Measurements from ENCODE around the gene SH3RF2.

SH3RF2 gene

DNA sequence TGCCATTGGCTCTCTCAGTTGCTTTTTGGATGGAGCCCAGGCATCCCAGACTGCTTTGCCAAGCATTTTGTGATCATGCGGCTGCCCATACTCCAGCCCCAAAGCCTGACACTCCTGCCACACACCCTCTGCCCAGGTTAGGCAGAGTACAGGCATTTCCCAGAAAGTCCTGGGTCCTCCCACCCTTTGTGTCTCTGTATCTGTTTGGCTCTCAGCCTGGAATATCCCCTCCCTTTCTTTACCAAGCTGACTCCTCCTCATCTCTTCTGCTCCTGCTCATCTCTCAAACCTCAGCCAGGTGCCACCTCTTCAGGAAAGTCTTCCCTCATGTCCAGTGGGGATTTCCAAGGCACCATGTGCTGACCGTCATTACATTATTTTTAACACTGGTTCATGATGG lies 14.3 kb upstream of the SH3RF2 start:
- no CpG with 5 or more reads among the region's 2 CpGs for WGBS (ENCODE audit: extremely low coverage, insufficient coverage, low lambda C conversion rate)
- no peak overlapping the region for H3K18ac ChIP-seq (ENCODE audit: low read length)

DNA sequence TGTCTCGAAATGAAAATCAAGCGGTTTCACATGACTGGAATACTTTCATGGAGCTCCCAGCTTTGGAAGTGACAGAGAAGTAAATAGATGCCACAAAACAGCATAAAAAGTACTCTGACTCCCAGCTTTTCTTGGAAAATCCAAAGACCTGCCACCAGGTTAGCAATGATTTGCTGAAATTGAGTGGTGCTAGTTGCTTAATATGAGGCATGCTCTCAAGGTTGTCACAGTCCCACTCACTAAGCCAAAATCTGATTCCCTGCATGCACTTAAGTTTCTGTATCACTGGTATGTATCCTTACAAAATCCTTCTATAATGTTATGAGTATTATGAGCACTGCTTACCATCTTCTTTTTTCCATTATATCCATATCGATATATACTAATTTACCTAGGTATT lies 13.0 kb upstream of the SH3RF2 start:
- Histone ChIP-seq H2AK5ac (ENCODE audit: low read length) (no peak overlapping the region), H3K4ac (ENCODE audit: low read depth, low read length) (no peak overlapping the region), H3K36me3 (ENCODE audit: control insufficient read depth, insufficient read depth, low read length) (no peaks in the 10 kb centered on the region), H4K8ac (ENCODE audit: low read depth, low read length) (no peak overlapping the region), H3K56ac (ENCODE audit: low read length) (no peak overlapping the region), H3K79me2 (ENCODE audit: control insufficient read depth, insufficient read depth, low read length) (no peaks in the 10 kb centered on the region), H3K27ac (ENCODE audit: low read depth, low read length) (no peak overlapping the region), H3K9ac (ENCODE audit: low read length) (no peak overlapping the region), H2BK5ac (ENCODE audit: low read length) (no peak overlapping the region), H2BK15ac (replicated peaks; ENCODE audit: low read depth) (no peak overlapping the region), H3K4me2 (ENCODE audit: low read length) (no peak overlapping the region), H3K4me3 (ENCODE audit: low read length) (no peak overlapping the region), H2BK120ac (ENCODE audit: low read depth, low read length) (no peak overlapping the region), H3K27me3 (ENCODE audit: insufficient read depth, low read length, poor library complexity) (no peaks in the 10 kb centered on the region), H3K4me1 (ENCODE audit: control insufficient read depth, low read depth, low read length) (peaks cover 3% of the 10 kb centered on the region), H3K18ac (ENCODE audit: low read length) (no peak overlapping the region), H3K79me1 (ENCODE audit: low read length) (no peaks in the 10 kb centered on the region), H3K23ac (ENCODE audit: low read length) (no peak overlapping the region), H4K5ac (ENCODE audit: low read length) (no peak overlapping the region)
- WGBS (ENCODE audit: extremely low coverage, insufficient coverage, low lambda C conversion rate) = 100% methylated on average over 1 of the region's 3 CpGs
- no peak for DNase-seq

More for the DNA sequence above, 14.3 kb upstream of the SH3RF2 start:
- Histone ChIP-seq H3K23ac (ENCODE audit: low read length) (no peak overlapping the region), H2BK15ac (replicated peaks; ENCODE audit: low read depth) (no peak overlapping the region), H3K9ac (ENCODE audit: low read length) (no peak overlapping the region), H3K27me3 (ENCODE audit: insufficient read depth, low read length, poor library complexity) (no peaks in the 10 kb centered on the region), H3K36me3 (ENCODE audit: control insufficient read depth, insufficient read depth, low read length) (no peaks in the 10 kb centered on the region), H2AK5ac (ENCODE audit: low read length) (no peak overlapping the region), H3K4me2 (ENCODE audit: low read length) (no peak overlapping the region), H3K4me1 (ENCODE audit: control insufficient read depth, low read depth, low read length) (peaks cover 3% of the 10 kb centered on the region), H3K79me1 (ENCODE audit: low read length) (no peaks in the 10 kb centered on the region), H3K4ac (ENCODE audit: low read depth, low read length) (no peak overlapping the region), H4K5ac (ENCODE audit: low read length) (no peak overlapping the region), H4K8ac (ENCODE audit: low read depth, low read length) (no peak overlapping the region), H3K79me2 (ENCODE audit: control insufficient read depth, insufficient read depth, low read length) (no peaks in the 10 kb centered on the region), H3K4me3 (ENCODE audit: low read length) (no peak overlapping the region), H2BK5ac (ENCODE audit: low read length) (no peak overlapping the region), H3K56ac (ENCODE audit: low read length) (no peak overlapping the region), H2BK120ac (ENCODE audit: low read depth, low read length) (no peak overlapping the region), H3K27ac (ENCODE audit: low read depth, low read length) (no peak overlapping the region)
- DNase-seq = no peak

DNA sequence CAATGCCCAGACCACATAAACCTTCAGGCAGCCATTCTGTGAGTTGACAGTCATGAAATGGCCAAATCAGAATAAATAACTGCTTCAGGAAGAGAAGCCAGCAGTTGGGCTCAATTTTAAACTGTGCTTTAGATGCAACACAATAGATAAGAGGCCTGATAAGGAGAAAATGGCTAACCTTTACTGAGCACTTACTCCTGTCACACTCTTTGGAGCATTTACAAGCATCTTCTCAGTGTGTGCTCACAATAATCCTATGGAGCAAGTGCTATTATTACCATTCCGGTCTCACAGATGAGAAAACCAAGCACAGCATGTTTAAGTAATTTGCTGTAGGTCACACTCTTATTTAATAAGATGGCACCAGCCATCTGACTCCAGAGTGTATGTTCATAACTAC lies 11.5 kb upstream of the SH3RF2 start:
- Histone ChIP-seq H3K4me3 (ENCODE audit: low read length) (no peak overlapping the region), H3K4me2 (ENCODE audit: low read length) (no peak overlapping the region), H3K23ac (ENCODE audit: low read length) (no peak overlapping the region), H3K27ac (ENCODE audit: low read depth, low read length) (no peak overlapping the region), H2BK120ac (ENCODE audit: low read depth, low read length) (no peak overlapping the region), H3K79me2 (ENCODE audit: control insufficient read depth, insufficient read depth, low read length) (no peaks in the 10 kb centered on the region), H2BK5ac (ENCODE audit: low read length) (no peak overlapping the region), H3K4me1 (ENCODE audit: control insufficient read depth, low read depth, low read length) (peaks cover 3% of the 10 kb centered on the region), H2AK5ac (ENCODE audit: low read length) (no peak overlapping the region), H2BK15ac (replicated peaks; ENCODE audit: low read depth) (no peak overlapping the region), H3K56ac (ENCODE audit: low read length) (no peak overlapping the region), H3K18ac (ENCODE audit: low read length) (no peak overlapping the region), H3K4ac (ENCODE audit: low read depth, low read length) (peak overlapping the region; percentile 7), H3K79me1 (ENCODE audit: low read length) (no peaks in the 10 kb centered on the region), H4K5ac (ENCODE audit: low read length) (no peak overlapping the region), H3K9ac (ENCODE audit: low read length) (no peak overlapping the region), H3K36me3 (ENCODE audit: control insufficient read depth, insufficient read depth, low read length) (no peaks in the 10 kb centered on the region), H3K27me3 (ENCODE audit: insufficient read depth, low read length, poor library complexity) (no peaks in the 10 kb centered on the region), H4K8ac (ENCODE audit: low read depth, low read length) (no peak overlapping the region)
- no peak for DNase-seq
- WGBS (ENCODE audit: extremely low coverage, insufficient coverage, low lambda C conversion rate) = no CpG with 5 or more reads among the region's 1 CpG

DNA sequence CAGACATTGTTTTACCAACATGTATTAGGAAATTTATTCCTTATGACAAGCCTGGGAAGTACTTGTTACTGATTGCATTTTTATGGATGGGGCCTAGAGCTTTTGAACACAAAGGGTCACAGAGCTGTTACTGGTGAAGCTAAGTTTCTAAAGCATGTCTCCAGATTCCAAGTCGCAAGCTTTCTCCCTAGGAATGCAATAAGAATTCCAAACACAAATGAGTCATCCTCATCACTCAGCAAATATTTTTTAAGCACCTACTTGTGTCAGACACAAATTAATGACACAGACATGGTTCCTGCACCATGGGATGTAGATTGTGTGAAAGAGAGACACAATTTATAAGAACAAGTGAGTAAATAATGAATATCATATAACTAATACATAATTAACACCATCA lies 11.0 kb upstream of the SH3RF2 start:
- Histone ChIP-seq H2BK15ac (replicated peaks; ENCODE audit: low read depth) (no peak overlapping the region), H3K23ac (ENCODE audit: low read length) (no peak overlapping the region), H3K27ac (ENCODE audit: low read depth, low read length) (no peak overlapping the region), H3K4ac (ENCODE audit: low read depth, low read length) (no peak overlapping the region), H4K5ac (ENCODE audit: low read length) (no peak overlapping the region), H2BK120ac (ENCODE audit: low read depth, low read length) (no peak overlapping the region), H3K4me3 (ENCODE audit: low read length) (no peak overlapping the region), H3K56ac (ENCODE audit: low read length) (no peak overlapping the region), H3K79me1 (ENCODE audit: low read length) (no peaks in the 10 kb centered on the region), H4K8ac (ENCODE audit: low read depth, low read length) (no peak overlapping the region), H2AK5ac (ENCODE audit: low read length) (no peak overlapping the region), H3K9ac (ENCODE audit: low read length) (no peak overlapping the region), H3K4me1 (ENCODE audit: control insufficient read depth, low read depth, low read length) (peaks cover 3% of the 10 kb centered on the region), H3K18ac (ENCODE audit: low read length) (no peak overlapping the region), H3K36me3 (ENCODE audit: control insufficient read depth, insufficient read depth, low read length) (no peaks in the 10 kb centered on the region), H2BK5ac (ENCODE audit: low read length) (no peak overlapping the region), H3K4me2 (ENCODE audit: low read length) (no peak overlapping the region), H3K79me2 (ENCODE audit: control insufficient read depth, insufficient read depth, low read length) (no peaks in the 10 kb centered on the region), H3K27me3 (ENCODE audit: insufficient read depth, low read length, poor library complexity) (no peaks in the 10 kb centered on the region)
- no CpG with 5 or more reads among the region's 1 CpG for WGBS (ENCODE audit: extremely low coverage, insufficient coverage, low lambda C conversion rate)
- DNase-seq = peak; percentile 93

DNA sequence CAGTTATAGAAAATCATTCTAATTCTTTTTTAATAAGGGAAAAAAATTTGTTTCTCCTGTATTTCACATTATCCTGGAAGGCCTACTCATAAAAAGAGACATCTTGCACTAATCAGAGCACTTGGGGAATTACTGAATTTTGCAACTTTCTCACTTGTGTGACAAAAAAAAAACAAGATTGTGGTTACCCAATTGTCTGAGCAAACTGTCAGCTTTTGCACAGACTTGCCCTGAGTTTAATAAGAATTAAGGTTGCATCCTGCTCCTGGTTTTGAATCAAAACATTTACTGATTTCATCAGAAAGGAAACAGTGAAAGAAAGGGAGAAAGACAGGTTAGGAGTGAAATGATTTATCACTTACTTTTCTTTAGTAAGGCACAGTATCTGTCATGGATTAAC lies 10.6 kb upstream of the SH3RF2 start:
- no peak overlapping the region for H4K8ac ChIP-seq (ENCODE audit: low read depth, low read length)
- H4K5ac ChIP-seq (ENCODE audit: low read length) = no peak overlapping the region
- no peak overlapping the region for H3K9ac ChIP-seq (ENCODE audit: low read length)
- no peaks in the 10 kb centered on the region for H3K36me3 ChIP-seq (ENCODE audit: control insufficient read depth, insufficient read depth, low read length)
- H3K23ac ChIP-seq (ENCODE audit: low read length) = no peak overlapping the region
- H2AK5ac ChIP-seq (ENCODE audit: low read length) = no peak overlapping the region
- no peaks in the 10 kb centered on the region for H3K27me3 ChIP-seq (ENCODE audit: insufficient read depth, low read length, poor library complexity)
- no peaks in the 10 kb centered on the region for H3K79me1 ChIP-seq (ENCODE audit: low read length)
- H3K4me2 ChIP-seq (ENCODE audit: low read length) = no peak overlapping the region
- H2BK15ac ChIP-seq (replicated peaks; ENCODE audit: low read depth) = no peak overlapping the region
- H3K4me1 ChIP-seq (ENCODE audit: control insufficient read depth, low read depth, low read length) = peaks cover 3% of the 10 kb centered on the region
- H2BK5ac ChIP-seq (ENCODE audit: low read length) = no peak overlapping the region
- no peak overlapping the region for H2BK120ac ChIP-seq (ENCODE audit: low read depth, low read length)
- H3K79me2 ChIP-seq (ENCODE audit: control insufficient read depth, insufficient read depth, low read length) = no peaks in the 10 kb centered on the region
- no peak for DNase-seq
- H3K27ac ChIP-seq (ENCODE audit: low read depth, low read length) = no peak overlapping the region
- no peak overlapping the region for H3K18ac ChIP-seq (ENCODE audit: low read length)
- H3K56ac ChIP-seq (ENCODE audit: low read length) = no peak overlapping the region
- H3K4me3 ChIP-seq (ENCODE audit: low read length) = no peak overlapping the region
- no peak overlapping the region for H3K4ac ChIP-seq (ENCODE audit: low read depth, low read length)

DNA sequence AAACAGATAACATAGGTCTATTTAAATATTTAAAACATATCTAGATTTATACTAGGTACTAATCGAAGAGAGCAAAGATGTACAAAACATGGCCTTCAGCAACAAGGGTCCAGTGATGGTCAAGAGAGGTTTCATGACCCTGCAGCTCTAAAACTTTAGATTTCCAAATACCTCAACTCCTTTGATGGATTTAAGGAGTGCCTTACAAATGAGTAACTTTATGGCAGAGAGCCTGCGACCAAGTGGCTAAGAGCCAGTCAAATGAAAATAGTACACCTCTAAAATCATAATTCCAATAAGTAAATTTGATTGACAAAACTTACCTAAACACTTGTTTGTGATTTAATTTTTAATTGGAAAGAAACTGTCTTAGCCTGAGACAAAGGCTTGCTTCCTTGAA lies 4.7 kb upstream of the SH3RF2 start:
- H2BK120ac ChIP-seq (ENCODE audit: low read depth, low read length) = no peak overlapping the region
- WGBS (ENCODE audit: extremely low coverage, insufficient coverage, low lambda C conversion rate) = no CpG with 5 or more reads among the region's 2 CpGs
- no peak overlapping the region for H3K4ac ChIP-seq (ENCODE audit: low read depth, low read length)
- H3K36me3 ChIP-seq (ENCODE audit: control insufficient read depth, insufficient read depth, low read length) = no peaks in the 10 kb centered on the region
- no peak overlapping the region for H3K27ac ChIP-seq (ENCODE audit: low read depth, low read length)
- no peak overlapping the region for H2BK15ac ChIP-seq (replicated peaks; ENCODE audit: low read depth)
- H2AK5ac ChIP-seq (ENCODE audit: low read length) = no peak overlapping the region
- no peak for DNase-seq
- no peak overlapping the region for H3K4me3 ChIP-seq (ENCODE audit: low read length)
- no peak overlapping the region for H2BK5ac ChIP-seq (ENCODE audit: low read length)
- no peaks in the 10 kb centered on the region for H3K4me1 ChIP-seq (ENCODE audit: control insufficient read depth, low read depth, low read length)
- H3K79me2 ChIP-seq (ENCODE audit: control insufficient read depth, insufficient read depth, low read length) = no peaks in the 10 kb centered on the region
- no peak overlapping the region for H3K4me2 ChIP-seq (ENCODE audit: low read length)
- no peaks in the 10 kb centered on the region for H3K79me1 ChIP-seq (ENCODE audit: low read length)
- no peak overlapping the region for H4K5ac ChIP-seq (ENCODE audit: low read length)
- H3K56ac ChIP-seq (ENCODE audit: low read length) = no peak overlapping the region
- no peaks in the 10 kb centered on the region for H3K27me3 ChIP-seq (ENCODE audit: insufficient read depth, low read length, poor library complexity)
- H3K23ac ChIP-seq (ENCODE audit: low read length) = no peak overlapping the region
- H4K8ac ChIP-seq (ENCODE audit: low read depth, low read length) = no peak overlapping the region
- H3K18ac ChIP-seq (ENCODE audit: low read length) = no peak overlapping the region
- no peak overlapping the region for H3K9ac ChIP-seq (ENCODE audit: low read length)
